Activated CD4-positive, alpha-beta T cell treated with anti-CD3 and anti-CD28 coated beads for 4 hours (primary cell): ENCODE results near the gene TF.

ENCODE experiments used
- DNase-seq, 2 donors: peaks; one replicate each; pipeline ENCODE4 v3.0.0-alpha.2; 2020

TF gene

GRCh38 chr3:133838296-133838789, 92.2 kb downstream of the TF start:
- no peak for DNase-seq

GRCh38 chr3:133838916-133839800, 93.0 kb downstream of the TF start:
- DNase-seq, result no peak

GRCh38 chr3:133840055-133840737, 94.0 kb downstream of the TF start:
- no peak for DNase-seq

GRCh38 chr3:133840767-133841166, 94.6 kb downstream of the TF start:
- DNase-seq, result no peak

- DNase-seq, result no peak
Measured at GRCh38 chr3:133841196-133841595, 95.0 kb downstream of the TF start.

GRCh38 chr3:133842158-133842557, 96.0 kb downstream of the TF start:
- DNase-seq, result no peak

- DNase-seq, result no peak
Measured at GRCh38 chr3:133843634-133844033, 97.4 kb downstream of the TF start.

- no peak for DNase-seq
Measured at GRCh38 chr3:133845127-133845526, 98.9 kb downstream of the TF start.
